GM21515 (cell line): ENCODE measurements around the gene UBE2D4.

ENCODE experiments used
- ATAC-seq: cut with Tn5 transposase; IDR thresholded peaks from one replicate; pipeline ENCODE4 v1.9.1; 2021; ENCODE audit not compliant: unreplicated experiment

Gene UBE2D4

GRCh38 chr7:43906331-43907010 is 19.8 kb upstream of the UBE2D4 start, which contains the start of gene URGCP:
URGCP (minus strand) TSS chr7:43906596; CDS start chr7:43906575, 21 bp downstream.
- ATAC-seq, result peak; percentile 76

DNA sequence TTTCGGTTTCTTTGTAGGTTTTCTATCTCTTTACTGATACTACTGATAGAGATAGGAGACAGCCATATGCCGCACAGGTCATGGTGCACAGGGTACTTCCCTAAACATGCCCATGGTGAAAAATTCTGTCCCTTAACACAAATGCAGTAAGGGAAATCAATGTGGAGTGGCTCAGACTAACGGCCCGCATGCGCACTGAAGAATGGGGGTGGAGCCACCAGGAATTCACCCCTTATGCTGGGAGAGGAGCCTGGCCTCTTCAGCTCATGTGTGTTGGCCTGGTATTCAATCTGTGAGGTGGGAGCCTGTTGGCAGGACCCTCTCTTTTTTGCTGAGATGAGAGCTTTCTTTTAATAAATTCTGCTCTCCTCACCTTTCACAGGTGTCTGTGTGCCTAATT is 11.4 kb upstream of the UBE2D4 start:
- no peak for ATAC-seq

DNA sequence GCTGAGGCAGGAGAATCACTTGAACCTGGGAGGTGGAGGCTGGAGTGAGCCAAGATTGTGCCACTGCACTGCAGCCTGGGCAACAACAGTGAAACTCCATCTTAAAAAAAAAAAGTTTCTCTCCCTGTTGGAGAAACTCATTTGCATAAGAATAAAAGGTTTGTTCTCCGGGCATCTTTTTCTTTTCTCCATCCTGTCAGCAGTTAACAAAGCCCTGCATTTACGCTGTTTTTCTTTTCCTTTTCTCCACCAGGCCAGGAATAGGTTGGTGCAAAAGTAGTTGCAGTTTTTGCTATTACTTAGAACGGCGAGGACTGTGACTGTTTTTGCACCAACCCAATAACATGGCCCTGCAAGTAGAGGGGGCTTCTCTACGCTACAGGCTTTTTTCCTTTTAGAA is 10.3 kb upstream of the UBE2D4 start:
- no peak for ATAC-seq

DNA sequence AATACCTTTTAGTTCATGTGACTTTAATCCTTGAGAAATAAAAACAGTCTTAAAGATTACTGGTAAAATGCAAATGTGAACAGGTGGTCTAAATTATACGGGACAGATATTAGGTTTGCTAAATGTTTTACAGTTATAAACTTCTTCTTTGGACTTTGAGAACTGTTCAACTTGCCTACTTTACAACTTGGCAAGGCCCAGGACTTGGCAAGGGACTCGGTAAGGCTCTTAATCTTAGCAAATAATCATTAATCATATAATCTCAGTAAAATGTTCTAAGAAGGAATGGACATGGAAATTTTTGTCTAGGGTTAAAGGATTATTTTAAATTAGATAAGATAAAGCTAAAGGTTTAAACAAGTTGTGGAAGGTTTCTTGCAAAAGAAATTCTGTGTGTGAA is 4.8 kb upstream of the UBE2D4 start:
- ATAC-seq, result no peak

DNA sequence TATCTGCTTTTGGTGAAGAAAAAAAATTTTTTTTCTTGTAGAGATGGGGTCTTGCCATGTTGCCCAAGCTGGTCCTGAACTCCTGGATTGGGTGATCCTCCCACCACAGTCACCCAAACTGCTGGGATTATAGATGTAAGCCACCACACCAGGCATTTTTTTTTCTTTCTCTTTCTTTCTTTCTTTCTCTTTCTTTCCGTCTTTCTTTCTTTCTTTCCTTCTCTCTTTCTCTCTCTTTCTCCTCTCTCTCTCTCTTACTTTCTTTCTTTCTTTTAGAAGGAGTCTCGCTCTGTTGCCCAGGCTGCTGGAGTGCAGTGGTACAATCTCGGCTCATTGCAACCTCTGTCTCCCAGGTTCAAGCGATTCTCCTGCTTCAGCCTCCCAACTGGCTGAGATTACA is 3.5 kb upstream of the UBE2D4 start:
- ATAC-seq, result no peak

- peak; percentile 18 for ATAC-seq
Measured at GRCh38 chr7:43926798-43927123, 525 bp downstream of the UBE2D4 start.

- no peak for ATAC-seq
Measured at GRCh38 chr7:43927810-43928209, 1.6 kb downstream of the UBE2D4 start.

DNA sequence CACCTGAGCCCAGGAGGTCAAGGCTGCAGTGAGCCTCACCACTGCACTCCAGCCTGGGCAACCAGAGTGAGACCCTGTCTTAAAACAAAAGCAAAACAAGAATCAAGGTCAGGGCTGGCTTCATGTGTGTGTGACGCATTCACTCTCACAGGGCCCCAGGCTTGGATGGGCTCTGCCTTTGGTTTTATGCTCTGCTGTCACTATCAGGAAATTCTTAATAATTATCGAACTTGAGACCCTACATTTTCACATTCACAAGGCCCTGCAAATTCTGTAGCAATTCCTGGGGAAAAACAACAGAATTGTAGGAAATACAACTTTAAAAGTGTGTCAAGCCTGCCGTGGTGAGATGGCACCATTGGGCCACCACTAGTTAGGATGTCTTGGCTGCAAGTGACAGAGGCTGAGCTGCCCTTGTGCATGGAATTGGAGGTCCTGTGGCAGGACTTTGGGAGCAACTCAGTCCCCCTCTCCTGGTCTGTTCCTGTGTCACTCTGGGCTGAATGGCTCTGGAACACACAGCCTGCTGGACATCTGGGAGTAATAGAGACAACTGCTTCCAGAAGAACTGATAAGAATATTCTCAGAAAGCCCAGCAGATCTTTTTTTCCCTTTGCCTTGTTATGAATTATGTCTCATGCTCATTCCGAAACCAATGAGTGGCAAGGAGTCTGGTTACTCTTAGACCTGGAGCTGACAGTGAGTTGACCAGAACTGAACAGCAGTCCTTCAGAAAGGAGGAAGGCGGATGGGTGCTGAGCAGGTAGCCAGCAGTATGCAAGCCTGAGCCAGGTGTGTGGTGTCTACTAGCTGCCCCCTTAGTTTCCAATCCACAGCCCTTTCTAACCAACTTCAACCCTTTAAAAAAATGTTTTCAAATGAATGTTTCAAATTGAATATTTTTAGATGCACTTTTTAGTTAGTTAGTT is 3.6 kb downstream of the UBE2D4 start:
- no peak for ATAC-seq

DNA sequence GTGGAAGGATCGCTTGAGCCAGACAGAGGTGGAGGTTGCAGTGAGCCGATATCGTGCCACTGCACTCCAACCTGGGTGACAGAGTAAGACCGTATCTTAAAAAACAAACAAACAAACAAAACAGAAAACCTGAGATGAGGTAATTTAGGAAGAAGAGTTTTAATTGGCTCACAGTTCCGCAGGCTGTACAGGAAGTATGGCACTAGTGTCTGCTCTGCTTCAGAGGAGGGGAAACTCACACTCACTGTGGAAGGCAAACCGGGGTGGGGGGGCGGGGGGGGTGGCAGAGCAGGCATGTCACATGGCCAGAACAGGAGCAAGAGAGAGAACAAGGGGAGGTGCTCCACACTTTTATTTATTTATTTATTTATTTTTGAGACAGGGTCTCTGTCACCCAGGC is 5.1 kb downstream of the UBE2D4 start:
- ATAC-seq, result no peak

- no peak for ATAC-seq
Measured at GRCh38 chr7:43933902-43934560, 7.8 kb downstream of the UBE2D4 start.

DNA sequence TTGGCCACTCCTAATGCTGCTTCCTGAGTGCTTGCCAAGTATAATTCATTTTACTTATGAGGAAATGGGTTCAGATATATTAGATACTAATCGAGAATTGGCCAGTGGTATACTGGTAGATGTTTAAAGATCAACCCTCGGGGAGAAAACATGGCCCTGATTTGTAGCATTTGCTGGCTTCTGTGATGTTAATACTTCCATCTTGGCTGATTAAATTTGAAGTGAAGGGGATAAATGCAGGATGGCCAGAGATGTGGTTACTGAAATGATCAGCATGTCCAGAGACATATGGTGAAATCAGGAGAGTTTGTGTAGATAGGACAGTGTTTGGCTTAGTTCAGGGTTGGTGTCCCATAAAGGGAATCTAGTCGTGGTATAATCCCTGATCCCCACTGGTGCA is 11.2 kb downstream of the UBE2D4 start:
- ATAC-seq, result no peak

DNA sequence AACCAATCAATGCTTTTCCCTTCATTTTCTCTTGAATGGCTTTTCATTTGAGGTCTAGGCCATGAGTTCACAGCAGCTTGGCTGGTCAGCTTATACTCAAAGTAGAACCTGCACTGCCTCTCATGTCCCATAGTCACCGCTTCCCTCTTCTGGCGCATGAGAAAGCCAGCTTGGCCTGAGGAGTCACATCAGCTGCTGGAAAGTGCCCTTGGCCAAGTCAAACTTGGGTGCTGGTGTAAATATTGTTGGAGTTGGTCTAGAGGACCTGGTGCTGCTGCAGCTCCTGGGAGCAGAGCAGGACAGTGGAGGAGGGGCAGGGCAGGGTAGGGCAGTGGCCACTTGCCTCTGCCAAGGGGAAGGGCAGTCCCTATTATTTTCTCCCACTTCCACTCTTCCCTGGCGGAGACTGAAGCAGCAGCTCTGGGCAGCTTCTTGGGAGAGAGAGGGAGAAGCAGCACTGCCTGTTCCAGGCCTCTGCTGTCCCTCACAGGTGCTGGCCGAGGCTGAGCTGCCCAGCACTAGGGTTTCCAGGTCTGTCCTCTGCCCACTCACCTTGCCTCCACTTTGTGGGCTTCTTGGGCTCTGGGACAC is 12.8 kb downstream of the UBE2D4 start:
- no peak for ATAC-seq

DNA sequence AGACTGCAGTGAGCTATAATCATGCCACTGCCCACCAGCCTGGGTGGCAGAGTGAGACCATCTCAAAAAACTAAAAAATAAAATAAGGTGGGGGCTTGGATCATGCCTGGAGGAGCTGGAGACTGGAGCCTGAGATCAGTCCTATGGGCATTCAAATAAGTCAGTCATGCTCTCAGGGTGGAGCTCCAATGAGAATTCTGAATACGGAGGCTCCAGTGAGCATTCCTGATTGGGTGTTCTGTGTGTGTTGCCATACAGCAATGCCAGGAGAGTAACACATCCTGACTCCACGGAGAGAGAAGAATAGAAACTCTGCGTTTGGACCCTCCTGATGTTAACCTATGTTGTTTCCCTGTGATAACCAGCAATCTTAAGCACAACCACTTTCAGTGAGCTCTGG is 16.0 kb downstream of the UBE2D4 start:
- no peak for ATAC-seq

- no peak for ATAC-seq
Measured at GRCh38 chr7:43942997-43943396, 16.8 kb downstream of the UBE2D4 start.

DNA sequence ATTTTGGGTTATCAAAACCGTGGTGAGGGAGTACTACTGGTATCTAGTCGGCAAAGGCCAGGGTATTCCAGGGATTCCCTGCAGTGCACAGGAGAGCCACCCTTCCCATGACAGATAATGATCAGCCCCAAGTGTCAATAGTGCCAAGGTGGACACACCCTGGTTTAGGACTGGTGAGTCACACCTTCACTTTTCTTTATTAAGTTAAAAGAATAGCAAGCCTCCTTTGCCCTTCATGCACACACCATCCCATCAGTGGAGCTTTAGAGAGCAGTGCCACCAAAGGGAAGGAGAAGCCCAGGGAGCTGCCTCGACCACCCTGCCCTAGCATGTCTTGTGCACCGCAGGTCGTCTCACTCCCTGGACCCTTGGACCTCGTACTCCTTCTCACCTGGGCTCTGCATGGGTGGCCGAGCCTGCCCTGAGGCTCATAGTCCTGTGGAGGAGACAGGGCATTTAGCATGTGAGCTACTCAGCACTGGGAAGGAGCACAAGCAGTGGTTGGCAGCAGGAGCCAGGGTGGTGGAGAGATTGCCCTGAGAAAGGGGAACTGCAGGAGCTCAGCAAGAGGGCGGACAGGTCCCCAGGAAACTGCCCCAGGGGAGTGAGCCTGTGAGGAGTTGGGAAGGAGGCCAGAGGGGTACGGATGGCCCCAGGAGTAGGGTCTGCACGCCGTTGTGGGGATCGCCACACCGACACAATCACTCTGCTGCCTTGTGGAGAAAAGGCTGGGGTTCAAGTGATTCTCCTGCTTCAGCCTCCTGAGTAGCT is 17.4 kb downstream of the UBE2D4 start:
- no peak for ATAC-seq

DNA sequence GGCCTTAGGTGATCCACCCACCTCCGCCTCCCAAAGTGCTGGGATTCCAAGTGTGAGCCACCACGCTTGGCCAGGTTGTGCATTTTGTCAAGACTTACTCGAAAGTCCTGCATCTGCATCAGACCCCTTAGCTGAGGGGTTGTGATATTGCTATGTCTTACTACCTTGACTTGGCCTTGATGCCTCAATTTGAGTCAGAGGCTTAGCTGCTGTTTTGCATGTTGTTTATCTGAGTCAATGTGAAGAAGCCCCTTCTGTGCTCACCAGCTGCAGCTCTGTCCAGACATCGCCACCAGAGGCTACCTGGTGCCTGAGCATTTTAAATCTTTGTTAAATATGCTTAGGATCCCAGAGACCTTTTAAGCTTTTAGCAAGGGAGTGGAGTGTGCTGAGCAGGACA is 18.1 kb downstream of the UBE2D4 start:
- no peak for ATAC-seq

DNA sequence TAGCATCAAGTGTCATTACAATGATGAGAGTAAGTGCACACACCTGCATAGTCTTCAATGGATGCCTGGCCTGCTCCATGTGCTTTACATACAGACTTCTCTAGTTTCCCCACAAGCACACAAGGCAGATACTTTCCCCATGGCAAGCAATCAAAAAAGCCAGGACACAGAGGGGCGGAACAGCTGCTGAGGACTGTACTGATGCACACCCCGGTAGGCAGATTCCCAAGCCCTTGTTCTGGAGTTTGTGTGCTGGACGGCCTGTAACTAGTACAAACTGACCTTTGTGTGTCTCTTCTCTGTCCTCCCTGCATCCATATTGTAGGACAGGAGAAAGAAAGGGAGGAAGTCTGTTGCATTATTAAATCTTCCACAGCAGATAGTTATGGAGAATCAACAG is 25.8 kb downstream of the UBE2D4 start:
- no peak for ATAC-seq

DNA sequence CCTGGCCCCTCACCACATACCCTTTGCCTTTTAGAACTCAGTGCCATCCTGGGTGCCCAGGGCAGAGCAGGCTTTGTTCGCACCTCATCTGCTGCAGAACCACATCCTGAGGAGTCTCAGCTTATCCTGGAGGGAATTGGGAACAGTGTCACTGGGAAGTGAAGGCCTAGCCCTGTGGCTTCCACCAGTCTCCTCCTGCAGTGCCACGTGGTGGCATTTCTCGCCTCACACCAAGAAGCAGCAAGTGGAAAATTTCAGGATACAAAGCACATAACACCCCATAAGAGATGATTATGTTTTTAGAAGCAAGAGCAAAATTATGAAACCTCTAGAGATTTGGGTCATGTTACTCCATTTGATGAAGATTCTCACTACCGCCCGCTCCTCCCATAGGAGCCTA is 26.8 kb downstream of the UBE2D4 start:
- ATAC-seq, result no peak

- ATAC-seq, result peak; percentile 79
Measured at GRCh38 chr7:43954524-43955228, 28.4 kb downstream of the UBE2D4 start.

DNA sequence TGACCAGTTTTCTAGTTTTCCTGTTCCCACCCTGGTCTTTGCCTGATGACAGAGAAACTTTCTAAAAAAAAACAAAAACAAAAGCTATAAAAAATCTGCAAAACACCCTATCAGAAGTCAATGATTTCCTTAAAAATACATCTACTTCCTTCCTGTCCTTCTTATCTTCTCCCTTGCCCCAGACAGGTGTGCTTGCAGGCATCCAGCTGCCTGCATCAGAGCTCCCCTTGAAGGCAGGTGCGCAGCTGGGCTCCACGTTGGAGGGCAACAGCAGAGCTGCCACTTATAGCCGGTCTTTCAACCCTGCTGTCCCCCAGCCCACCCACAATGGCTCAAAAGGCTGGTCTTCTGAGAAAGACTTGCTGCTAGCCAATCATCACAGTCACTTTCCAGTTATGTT is 29.8 kb downstream of the UBE2D4 start:
- ATAC-seq, result no peak
